ENCODE measurements around the gene FILIP1L. TPM values are rescaled to one million over a fixed set of nuclear protein-coding genes. Genes with fewer than 3 reads are reported as not detected.
A peak's percentile ranks its signal among the peaks of the same experiment; 100 is the strongest.

Gene FILIP1L
- total and polyA plus RNA-seq, 8 donors, result 10.6 to 98.4 (median 57.0) TPM

- Histone ChIP-seq H3K36me3 (no peaks in the 10 kb centered on the region), H3K4me1 (peaks cover 11 to 59% (median 41%) of the 10 kb centered on the region in 4 donors), H3K27ac (peak overlapping the region; percentile 89 to 96 (median 92)), H3K4me3 (peak overlapping the region; percentile 55 to 77 (median 65)), H3K27me3 (no peaks in the 10 kb centered on the region), H3K9me3 (no peaks in the 10 kb centered on the region)
- peak in 1 of 2 donors; percentile 79 for DNase-seq
- intact Hi-C loops (cut with DNase I; ENCODE audit: low total_unique reads), result no loop called here
- no peak for TF ChIP-seq POLR2AphosphoS5 (IDR thresholded peaks at IDR 0.05)
- no peak for TF ChIP-seq POLR2A (IDR thresholded peaks at IDR 0.05)
- no peak for TF ChIP-seq CTCF (IDR thresholded peaks at IDR 0.05)
- TF ChIP-seq EP300 (IDR thresholded peaks at IDR 0.05), result no peak
- 1 to 6% (median 2%) methylated on average over 6 of the region's 6 CpGs for WGBS, 5 donors
Measured at GRCh38 chr3:99875581-99875928, 238.7 kb downstream of the FILIP1L start.

- Histone ChIP-seq H3K4me1 (peaks cover 15 to 70% (median 49%) of the 10 kb centered on the region in 4 donors), H3K27me3 (no peaks in the 10 kb centered on the region), H3K4me3 (peak overlapping the region; percentile 55 to 77 (median 65)), H3K9me3 (no peaks in the 10 kb centered on the region), H3K36me3 (no peaks in the 10 kb centered on the region), H3K27ac (peak overlapping the region in 4 of 5 donors; percentile 89 to 96 (median 92))
- TF ChIP-seq POLR2AphosphoS5 (IDR thresholded peaks at IDR 0.05), result no peak
- no peak for TF ChIP-seq POLR2A (IDR thresholded peaks at IDR 0.05)
- TF ChIP-seq EP300 (IDR thresholded peaks at IDR 0.05), result no peak
- no peak for TF ChIP-seq CTCF (IDR thresholded peaks at IDR 0.05)
- WGBS, 5 donors, result 64 to 70% (median 67%) methylated on average over 3 of the region's 3 CpGs
- intact Hi-C loops (cut with DNase I; ENCODE audit: low total_unique reads), result no loop called here
- no peak for DNase-seq
Measured at GRCh38 chr3:99874237-99875002, 239.9 kb downstream of the FILIP1L start.

GRCh38 chr3:99873269-99874102 is 240.8 kb downstream of the FILIP1L start:
- Histone ChIP-seq H3K27me3 (no peaks in the 10 kb centered on the region), H3K4me3 (peak overlapping the region; percentile 55 to 77 (median 65)), H3K4me1 (peaks cover 15 to 79% (median 52%) of the 10 kb centered on the region in 4 donors), H3K36me3 (no peaks in the 10 kb centered on the region), H3K9me3 (no peaks in the 10 kb centered on the region), H3K27ac (peak overlapping the region in 4 of 5 donors; percentile 89 to 96 (median 92))
- 10 to 33% (median 30%) methylated on average over 2 of the region's 2 CpGs for WGBS, 5 donors
- intact Hi-C loops (cut with DNase I; ENCODE audit: low total_unique reads), result no loop called here
- no peak for TF ChIP-seq CTCF (IDR thresholded peaks at IDR 0.05)
- no peak for TF ChIP-seq POLR2AphosphoS5 (IDR thresholded peaks at IDR 0.05)
- no peak for TF ChIP-seq POLR2A (IDR thresholded peaks at IDR 0.05)
- TF ChIP-seq EP300 (IDR thresholded peaks at IDR 0.05), result no peak
- DNase-seq, result no peak

GRCh38 chr3:99872923-99873254 is 241.4 kb downstream of the FILIP1L start:
- TF ChIP-seq CTCF (IDR thresholded peaks at IDR 0.05), result no peak
- TF ChIP-seq EP300 (IDR thresholded peaks at IDR 0.05), result no peak
- no peak for TF ChIP-seq POLR2AphosphoS5 (IDR thresholded peaks at IDR 0.05)
- TF ChIP-seq POLR2A (IDR thresholded peaks at IDR 0.05), result no peak
- Histone ChIP-seq H3K4me3 (peak overlapping the region; percentile 55 to 77 (median 65)), H3K27ac (peak overlapping the region in 4 of 5 donors; percentile 89 to 96 (median 92)), H3K9me3 (no peaks in the 10 kb centered on the region), H3K27me3 (no peaks in the 10 kb centered on the region), H3K4me1 (peaks cover 19 to 84% (median 54%) of the 10 kb centered on the region in 4 donors), H3K36me3 (no peaks in the 10 kb centered on the region)
- intact Hi-C loops (cut with DNase I; ENCODE audit: low total_unique reads), result no loop called here
- no peak for DNase-seq

Measured in stomach (tissue), 9 donors.